ENCODE measurements around the gene APELA. TPM values are rescaled to one million over a fixed set of nuclear protein-coding genes. Genes with fewer than 3 reads are reported as not detected.

APELA gene
- total and polyA plus RNA-seq, 2 of the 4 experiments (the other 2 are of a cell fraction), result not detected

GRCh38 chr4:164828955-164829354 lies 48.0 kb upstream of the APELA start:
- in situ Hi-C loops (cut with MboI; ENCODE audit: low sequenced_read_pairs), result no loop called here
- Histone ChIP-seq H3K9ac (ENCODE audit: low read depth, low read length) (no peak overlapping the region), H4K20me1 (ENCODE audit: insufficient read depth, low read length) (no peaks in the 10 kb centered on the region), H2BK120ac (ENCODE audit: low read depth, low read length) (no peak overlapping the region), H3K4me3 (ENCODE audit: insufficient read depth, low read depth, low read length) (no peak overlapping the region), H3K36me3 (ENCODE audit: control insufficient read depth, insufficient read depth, low read length) (no peaks in the 10 kb centered on the region), H3K79me1 (ENCODE audit: low read depth in 1 of 2, low read length in 2 of 2) (no peaks in the 10 kb centered on the region), H3K27ac (ENCODE audit: insufficient read depth, low read length) (no peak overlapping the region), H3K27me3 (ENCODE audit: control insufficient read depth, insufficient read depth, low read length) (no peaks in the 10 kb centered on the region), H3K4me1 (ENCODE audit: control insufficient read depth, insufficient read depth, low read length) (no peaks in the 10 kb centered on the region), H2AK9ac (replicated peaks; ENCODE audit: low read depth, low read length, poor library complexity) (no peak overlapping the region), H3K9me1 (ENCODE audit: insufficient read depth, low read length) (no peaks in the 10 kb centered on the region), H3K56ac (ENCODE audit: extremely low read depth, insufficient read depth, low read length) (no peak overlapping the region), H2BK5ac (ENCODE audit: low read depth, low read length, poor library complexity, severe bottlenecking) (no peak overlapping the region), H2AFZ (replicated peaks; ENCODE audit: low read length, poor library complexity) (no peak overlapping the region), H3K9me3 (ENCODE audit: control insufficient read depth, insufficient read depth, low read length) (no peaks in the 10 kb centered on the region), H2BK15ac (ENCODE audit: low read depth, low read length) (no peak overlapping the region), H4K5ac (ENCODE audit: low read depth, low read length) (no peak overlapping the region), H3K4me2 (ENCODE audit: low read depth, low read length) (no peak overlapping the region), H3K18ac (ENCODE audit: low read depth, low read length) (no peak overlapping the region), H3K4ac (ENCODE audit: low read depth, low read length) (no peak overlapping the region), H3K23ac (ENCODE audit: low read depth, low read length) (no peak overlapping the region), H4K8ac (ENCODE audit: low read depth in 2 of 2, low read length in 2 of 2) (no peak overlapping the region), H2AK5ac (ENCODE audit: low read depth, low read length) (no peak overlapping the region), H2BK20ac (ENCODE audit: low read depth, low read length) (no peak overlapping the region), H4K91ac (ENCODE audit: insufficient read depth, low read depth, low read length) (no peak overlapping the region), H3K14ac (replicated peaks; ENCODE audit: low read depth, low read length) (no peak overlapping the region)
- no TSS peak for BruUV-seq (replicated peaks)
- no peak for DNase-seq
- TF ChIP-seq RAD21 (IDR thresholded peaks at IDR 0.05; ENCODE audit: low read length) (no peak), BHLHE40 (IDR thresholded peaks at IDR 0.05; ENCODE audit: low read depth, low read length) (no peak), ELK1 (IDR thresholded peaks at IDR 0.05; ENCODE audit: borderline replicate concordance, low read depth, low read length) (no peak), CTCF (conservative IDR thresholded peaks at IDR 0.05; ENCODE audit: low read depth, low read length) (no peak), RFX5 (IDR thresholded peaks at IDR 0.05; ENCODE audit: low read depth, low read length) (no peak), CEBPB (IDR thresholded peaks at IDR 0.05; ENCODE audit: low read depth, low read length) (no peak), USF2 (IDR thresholded peaks at IDR 0.05; ENCODE audit: low read depth, low read length) (no peak), MXI1 (IDR thresholded peaks at IDR 0.05; ENCODE audit: borderline replicate concordance, low read depth, low read length) (no peak), MAZ (IDR thresholded peaks at IDR 0.05; ENCODE audit: borderline replicate concordance, low read depth, low read length) (no peak), MAFK (IDR thresholded peaks at IDR 0.05; ENCODE audit: low read depth, low read length) (no peak)
- no peak for ATAC-seq (ENCODE audit: low read depth)
- CTCF ChIA-PET, result no interaction called here
- intact Hi-C loops (cut with micrococcal nuclease), result no loop called here
- WGBS, 2 experiments (ENCODE audit: extremely low coverage in 2 of 2, insufficient read length in 1 of 2), result no CpG with 5 or more reads among the region's 3 CpGs
- dilution Hi-C loops (cut with HindIII; ENCODE audit: low sequenced_read_pairs, unreplicated experiment), result no loop called here
- POLR2A ChIA-PET (ENCODE audit: unreplicated experiment), result no interaction called here
